H1 (cell line): Measurements from ENCODE around the gene COG7. TPM values are rescaled to one million over a fixed set of nuclear protein-coding genes. Genes with fewer than 3 reads are reported as not detected.
A peak's percentile ranks its signal among the peaks of the same experiment; 100 is the strongest.

Experiments used
- CTCF ChIA-PET: fragments of 300-600 bp; sonication (Branson Sonifier 250); formaldehyde crosslinking; loops from one replicate; lab custom pipeline; 2021; ENCODE audit not compliant: partially characterized antibody; lab: Charles Lee
- POLR2A ChIA-PET: fragments of 300-600 bp; sonication (Branson Sonifier 250); formaldehyde crosslinking; loops from one replicate; lab custom pipeline; 2021; ENCODE audit warnings: inconsistent platforms; ENCODE audit not compliant: partially characterized antibody; lab: Charles Lee
- DNase-seq, 2 experiments: peaks; one replicate each; pipeline versions ENCODE4 v3.0.0 to v3.0.0-alpha.2; 2010 to 2022; ENCODE audit warnings: low spot score in 2 of 2, low read depth in 1 of 2, mixed read lengths in 1 of 2
- FAIRE-seq: peaks from 2 replicates; lab custom pipeline; 2011; peaks lifted over from hg19 to GRCh38; lab: Jason Lieb, UNC
- H2AFZ ChIP-seq: 2 replicates; pipeline ENCODE4 v1.8.1; 2012; ENCODE audit warnings: low read length, inconsistent platforms
- H2AK5ac ChIP-seq: 2 replicates; pipeline ENCODE4 v1.6.1; 2013; ENCODE audit warnings: low read depth, low read length
- H2BK120ac ChIP-seq: replicated peaks from 2 replicates; pipeline ENCODE3; 2013; ENCODE audit warnings: low read depth, low read length, inconsistent platforms
- H2BK12ac ChIP-seq: 2 replicates; pipeline ENCODE4 v1.6.1; 2013; ENCODE audit warnings: low read depth, low read length
- H2BK15ac ChIP-seq: 2 replicates; pipeline ENCODE4 v1.6.1; 2013; ENCODE audit warnings: low read length
- H2BK20ac ChIP-seq: 2 replicates; pipeline ENCODE4 v1.6.1; 2013; ENCODE audit warnings: low read length
- H2BK5ac ChIP-seq: 2 replicates; pipeline ENCODE4 v1.6.1; 2013; ENCODE audit warnings: low read depth, low read length
- H3K14ac ChIP-seq: 2 replicates; pipeline ENCODE4 v1.6.1; 2013; ENCODE audit warnings: inconsistent platforms; ENCODE audit not compliant: insufficient read length
- H3K18ac ChIP-seq: 2 replicates; pipeline ENCODE4 v1.6.1; 2013; ENCODE audit warnings: low read length; ENCODE audit errors: extremely low read depth
- H3K23ac ChIP-seq: 2 replicates; pipeline ENCODE4 v1.6.1; 2013; ENCODE audit warnings: inconsistent platforms; ENCODE audit not compliant: insufficient read length
- H3K23me2 ChIP-seq: 2 replicates; pipeline ENCODE4 v1.6.1; 2013; ENCODE audit warnings: low read depth, low read length
- H3K27ac ChIP-seq: 2 replicates; pipeline ENCODE4 v1.6.1; 2011; ENCODE audit warnings: low read depth, low read length, inconsistent platforms
- H3K27me3 ChIP-seq, 4 experiments: replicated peaks in 1 of 4; 1 replicate in 1 of 4; 2 replicates in 3 of 4; pipeline versions ENCODE4 v1.6.1 to v1.8.1; 2011 to 2013; ENCODE audit warnings: low read length in 3 of 4, mild to moderate bottlenecking in 3 of 4, inconsistent platforms in 2 of 4, mixed read lengths in 2 of 4, moderate library complexity in 1 of 4; ENCODE audit not compliant: control insufficient read depth in 3 of 4, insufficient read depth in 3 of 4; ENCODE audit errors: extremely low read depth in 1 of 4
- H3K36me3 ChIP-seq, 4 experiments: 2 replicates each; pipeline versions ENCODE4 v1.6.1 to v1.8.1; 2011 to 2013; ENCODE audit warnings: mild to moderate bottlenecking in 4 of 4, low read length in 3 of 4, moderate library complexity in 2 of 4, control low read depth in 1 of 4, inconsistent platforms in 1 of 4; ENCODE audit not compliant: insufficient read depth in 4 of 4, control insufficient read depth in 2 of 4
- H3K4ac ChIP-seq: replicated peaks from 2 replicates; pipeline ENCODE3; 2013; ENCODE audit warnings: low read length, low read depth, mixed read lengths, inconsistent platforms; ENCODE audit not compliant: insufficient read length
- H3K4me1 ChIP-seq, 4 experiments: replicated peaks in 1 of 4; 1 replicate in 1 of 4; 2 replicates in 3 of 4; pipeline versions ENCODE4 v1.6.1 to v1.8.1; 2011 to 2013; ENCODE audit warnings: low read length in 3 of 4, inconsistent platforms in 2 of 4, mixed read lengths in 1 of 4; ENCODE audit not compliant: insufficient read depth in 4 of 4, control insufficient read depth in 3 of 4
- H3K4me2 ChIP-seq, 2 experiments: 2 replicates each; pipeline versions ENCODE4 v1.6.1 to v1.8.1; 2011 to 2013; ENCODE audit warnings: low read depth in 2 of 2, low read length in 2 of 2, control low read depth in 1 of 2, inconsistent platforms in 1 of 2, mild to moderate bottlenecking in 1 of 2; ENCODE audit not compliant: insufficient read depth in 1 of 2
- H3K4me3 ChIP-seq, 4 experiments: fragments of 200-600, 300-600 bp in 1 of 4; sonication (generic), shearing (Covaris generic), sonication (Bioruptor Twin) in 1 of 4; 2 replicates each; pipeline versions ENCODE4 v1.5.1 to v1.8.1; 2011 to 2016; ENCODE audit warnings: low read length in 4 of 4, low read depth in 3 of 4, control low read depth in 2 of 4, inconsistent platforms in 2 of 4, mild to moderate bottlenecking in 2 of 4, mixed read lengths in 1 of 4, moderate library complexity in 1 of 4; ENCODE audit not compliant: insufficient read depth in 2 of 4; ENCODE audit errors: extremely low read depth in 1 of 4
- H3K56ac ChIP-seq: replicated peaks from 2 replicates; pipeline ENCODE3; 2013; ENCODE audit warnings: low read depth, mild to moderate bottlenecking, mixed read lengths, low read length, inconsistent platforms; ENCODE audit not compliant: insufficient read length
- H3K79me1 ChIP-seq: 2 replicates; pipeline ENCODE4 v1.6.1; 2013; ENCODE audit warnings: low read depth, low read length, control low read depth
- H3K79me2 ChIP-seq, 2 experiments: 2 replicates each; pipeline versions ENCODE4 v1.6.1 to v1.8.1; 2012 to 2013; ENCODE audit warnings: low read length in 2 of 2, mild to moderate bottlenecking in 2 of 2, inconsistent platforms in 1 of 2; ENCODE audit not compliant: insufficient read depth in 2 of 2, control insufficient read depth in 1 of 2
- H3K9ac ChIP-seq, 4 experiments: replicated peaks in 1 of 4; 1 replicate in 1 of 4; 2 replicates in 3 of 4; pipeline versions ENCODE4 v1.6.1 to v1.8.1; 2011 to 2013; ENCODE audit warnings: low read depth in 3 of 4, low read length in 3 of 4, control low read depth in 2 of 4, mild to moderate bottlenecking in 2 of 4, moderate library complexity in 2 of 4, inconsistent platforms in 1 of 4; ENCODE audit errors: extremely low read depth in 1 of 4
- H3K9me3 ChIP-seq, 2 experiments: 2 replicates each; pipeline versions ENCODE4 v1.6.1 to v1.8.1; 2012 to 2013; ENCODE audit warnings: mild to moderate bottlenecking in 2 of 2, moderate library complexity in 2 of 2, control low read depth in 1 of 2, inconsistent platforms in 1 of 2, low read depth in 1 of 2, low read length in 1 of 2, mixed read lengths in 1 of 2; ENCODE audit not compliant: insufficient read depth in 2 of 2
- H4K20me1 ChIP-seq, 2 experiments: replicated peaks in 1 of 2; 2 replicates each; pipeline versions ENCODE3 to v1.8.1; 2011 to 2013; ENCODE audit warnings: inconsistent platforms in 2 of 2, low read length in 2 of 2, mild to moderate bottlenecking in 1 of 2; ENCODE audit not compliant: insufficient read depth in 2 of 2, control insufficient read depth in 1 of 2
- H4K5ac ChIP-seq: 2 replicates; pipeline ENCODE4 v1.6.1; 2013; ENCODE audit warnings: low read length, low read depth, mixed read lengths, inconsistent platforms; ENCODE audit not compliant: insufficient read length
- H4K8ac ChIP-seq: 2 replicates; pipeline ENCODE4 v1.8.0; 2013; ENCODE audit warnings: mild to moderate bottlenecking, moderate library complexity, low read length, inconsistent platforms; ENCODE audit not compliant: insufficient read depth; ENCODE audit errors: extremely low read depth
- H4K91ac ChIP-seq: replicated peaks from 2 replicates; pipeline ENCODE3; 2013; ENCODE audit warnings: low read length, mixed read lengths, inconsistent platforms; ENCODE audit not compliant: insufficient read length
- ASH2L ChIP-seq: fragments of 200-600, 300-600 bp; sonication (generic); IDR thresholded peaks from one replicate; pipeline ENCODE4 v1.7.1; 2017; ENCODE audit warnings: low read length
- BCL11A ChIP-seq, 2 experiments: IDR thresholded peaks; one replicate each; pipeline ENCODE4 v1.6.1; 2011; ENCODE audit warnings: low read depth in 2 of 2, low read length in 2 of 2, mild to moderate bottlenecking in 2 of 2
- CHD1 ChIP-seq: IDR thresholded peaks from 2 replicates; pipeline ENCODE4 v1.6.1; 2012; ENCODE audit warnings: low read depth, low read length, improper control_type of control experiment
- EZH2 ChIP-seq: fragments of 200-600 bp; sonication (generic); IDR thresholded peaks from 2 replicates; pipeline ENCODE4 v1.7.1; 2012; ENCODE audit warnings: low read depth, mild to moderate bottlenecking, moderate library complexity, low read length, inconsistent platforms; ENCODE audit not compliant: severe bottlenecking
- FOSL1 ChIP-seq: IDR thresholded peaks from 2 replicates; pipeline ENCODE4 v1.6.1; 2011; ENCODE audit warnings: mild to moderate bottlenecking, low read depth, low read length, moderate library complexity; ENCODE audit not compliant: insufficient read depth
- HDAC6 ChIP-seq: IDR thresholded peaks from one replicate; pipeline ENCODE4 v1.7.1; 2012; ENCODE audit warnings: low read depth, mild to moderate bottlenecking, inconsistent platforms, low read length, moderate library complexity
- KDM4A ChIP-seq: IDR thresholded peaks from one replicate; pipeline ENCODE4 v1.7.1; 2012; ENCODE audit warnings: low read depth, mild to moderate bottlenecking, moderate library complexity, low read length, inconsistent platforms; ENCODE audit not compliant: severe bottlenecking
- NANOG ChIP-seq: IDR thresholded peaks from 2 replicates; pipeline ENCODE4 v1.6.1; 2011; ENCODE audit warnings: low read length, low read depth, mild to moderate bottlenecking, inconsistent platforms; ENCODE audit not compliant: insufficient read depth, poor library complexity, severe bottlenecking
- NRF1 ChIP-seq: IDR thresholded peaks from 2 replicates; pipeline ENCODE4 v1.6.1; 2011; ENCODE audit warnings: mild to moderate bottlenecking, low read depth, low read length, improper control_type of control experiment
- RNF2 ChIP-seq: fragments of 200-900, 300-1000 bp; sonication (generic); IDR thresholded peaks from 2 replicates; pipeline ENCODE4 v1.7.1; 2016; ENCODE audit warnings: borderline replicate concordance, low read depth, mild to moderate bottlenecking, antibody characterized with exemption, low read length; ENCODE audit not compliant: poor library complexity, severe bottlenecking; ENCODE audit errors: missing control alignments
- TAF7 ChIP-seq: optimal IDR thresholded peaks from 2 replicates; pipeline ENCODE3; 2011; ENCODE audit warnings: low read depth, mild to moderate bottlenecking, inconsistent platforms, low read length, moderate library complexity, borderline replicate concordance
- WGBS, 2 experiments: shearing (Covaris generic) in 1 of 2; methylation state at CpG; one replicate each; pipeline versions ENCODE4 v1.1.6 to v1.1.7; 2013 to 2015; ENCODE audit warnings: low lambda C conversion rate in 2 of 2, mixed read lengths in 2 of 2, inconsistent platforms in 1 of 2, low coverage in 1 of 2, missing lambda C conversion rate in 1 of 2; ENCODE audit not compliant: insufficient replicate concordance in 2 of 2, insufficient coverage in 1 of 2, insufficient read length in 1 of 2; ENCODE audit errors: extremely low coverage in 1 of 2, missing lambda C conversion rate in 1 of 2; 5-methylcytosine and 5-hydroxymethylcytosine counted together
- polyA plus RNA-seq, 7 experiments: library from polyadenylated mRNA; depleted of rRNA in 3 of 7; stranded (reverse) in 5 of 7; unstranded in 2 of 7; fragments of >200 nt in 5 of 7; fragments of 200-250 nt in 2 of 7; gene quantifications; 1 replicate in 5 of 7; 2 replicates in 1 of 7; 4 replicates in 1 of 7; pipeline versions ENCODE4 v1.2.1 to v1.2.3, GENCODE V29; 2011 to 2013; ENCODE audit warnings: missing spikeins in 2 of 7, mixed read lengths in 2 of 7
- total RNA-seq: library from RNA; stranded (reverse); fragmentation: NEBNext Ultra II Directional; extraction: Animal tissue kit (Norgen Biotek cat#: 25700); gene quantifications from 2 replicates; pipeline ENCODE4 v1.2.1, GENCODE V29; 2021

COG7 gene
- total and polyA plus RNA-seq, 2 of the 8 experiments (the other 6 are each of a cell fraction or from before 2014, with no cell fraction given) = 17.2 to 40.4 TPM

- peaks cover 0 to 1% of the 10 kb centered on the region in 2 experiments for H4K20me1 ChIP-seq
- no peak overlapping the region for H3K23ac ChIP-seq
- H2BK12ac ChIP-seq = no peak overlapping the region
- H3K27me3 ChIP-seq = no peaks in the 10 kb centered on the region
- CTCF ChIA-PET = interaction anchor here (0.8 to 3.7 kb wide), 11 partner anchors 9 to 184 kb away, joined by 3 to 18 read pairs (median 4); no protein-coding TSS in a partner anchor
- no peak overlapping the region for H2BK5ac ChIP-seq
- no peak overlapping the region for H2AK5ac ChIP-seq
- no peak overlapping the region for H3K4ac ChIP-seq
- no peaks in the 10 kb centered on the region for H3K36me3 ChIP-seq
- H3K4me3 ChIP-seq = no peak overlapping the region
- H3K18ac ChIP-seq = no peak overlapping the region
- H2BK15ac ChIP-seq = 0 out of 2 replicates have a peak overlapping the region, but pooled peaks have one; percentile 81
- no peak overlapping the region for H2BK20ac ChIP-seq
- DNase-seq = no peak
- H4K8ac ChIP-seq = peak overlapping the region; percentile 68; the same call in 1 of the 2 replicates
- no peak overlapping the region for H2BK120ac ChIP-seq
- H3K4me1 ChIP-seq = no peaks in the 10 kb centered on the region; a peak in 2 of 7 replicates
- H3K4me2 ChIP-seq = no peak overlapping the region
- H3K23me2 ChIP-seq = no peaks in the 10 kb centered on the region; the same call in 1 of the 2 replicates
- H2AFZ ChIP-seq = no peak overlapping the region
- H3K27ac ChIP-seq = no peak overlapping the region; the same call in 1 of the 2 replicates
- POLR2A ChIA-PET = interaction anchor here (1.1 to 1.5 kb wide), 2 partner anchors 28 to 52 kb away, joined by 3 read pairs; no protein-coding TSS in a partner anchor
- no peak overlapping the region for H3K9ac ChIP-seq
- no peaks in the 10 kb centered on the region for H3K79me1 ChIP-seq
- H4K5ac ChIP-seq = no peak overlapping the region
- FAIRE-seq = no peak
- H3K79me2 ChIP-seq = no peaks in the 10 kb centered on the region
- H4K91ac ChIP-seq = no peak overlapping the region
- no peak overlapping the region for H3K56ac ChIP-seq
- H3K9me3 ChIP-seq = no peaks in the 10 kb centered on the region
- no peak overlapping the region for H3K14ac ChIP-seq
- WGBS, 2 experiments = 76% methylated on average over 4 of the region's 9 CpGs; no CpG with 5 or more reads in 1 of the 2 experiments
- TF ChIP-seq HDAC6 (no peak), NRF1 (no peak), RNF2 (no peak), BCL11A (IDR thresholded peaks at IDR 0.05; ENCODE audit: low read depth in 2 of 2, low read length in 2 of 2) (no peak), ASH2L (no peak), TAF7 (no peak), KDM4A (no peak), EZH2 (no peak), NANOG (no peak), FOSL1 (no peak), CHD1 (no peak)
Observed at GRCh38 chr16:23371368-23371767, 81.6 kb downstream of the COG7 start.
